Aorta (tissue), 5 donors: Measurements from ENCODE around the gene SLC6A12. TPM values are rescaled to one million over a fixed set of nuclear protein-coding genes. Genes with fewer than 3 reads are reported as not detected.

Source experiments
- ATAC-seq: fragments of 200-7000 bp; cut with Tn5 transposase; one replicate; pipeline ENCODE4 v1.9.1; 2022; ENCODE audit warnings: moderate library complexity; ENCODE audit not compliant: low FRiP score
- DNase-seq, 2 donors: peaks; one replicate each; pipeline ENCODE4 v3.0.0-alpha.2; 2020
- H3K27ac ChIP-seq, 2 donors: one replicate each; pipeline ENCODE4 v1.5.1; 2013; ENCODE audit warnings: low read length in 2 of 2, mild to moderate bottlenecking in 2 of 2, moderate library complexity in 2 of 2, control low read depth in 1 of 2, inconsistent platforms in 1 of 2, low read depth in 1 of 2
- H3K27me3 ChIP-seq, 2 donors: one replicate each; pipeline ENCODE4 v1.6.1; 2013; ENCODE audit warnings: control low read depth in 1 of 2, low read length in 1 of 2, mild to moderate bottlenecking in 1 of 2, moderate library complexity in 1 of 2; ENCODE audit not compliant: insufficient read depth in 2 of 2, control insufficient read depth in 1 of 2
- H3K36me3 ChIP-seq, 2 donors: one replicate each; pipeline ENCODE4 v1.6.1; 2013; ENCODE audit warnings: control low read depth in 1 of 2, low read length in 1 of 2, mild to moderate bottlenecking in 1 of 2; ENCODE audit not compliant: insufficient read depth in 2 of 2, control insufficient read depth in 1 of 2
- H3K4me1 ChIP-seq, 2 donors: one replicate each; pipeline ENCODE4 v1.6.1; 2013; ENCODE audit warnings: low read length in 2 of 2, control low read depth in 1 of 2, mild to moderate bottlenecking in 1 of 2, moderate library complexity in 1 of 2; ENCODE audit not compliant: insufficient read depth in 2 of 2, control insufficient read depth in 1 of 2
- H3K4me3 ChIP-seq, 2 donors: one replicate each; pipeline ENCODE4 v1.5.1; 2013; ENCODE audit warnings: low read length in 2 of 2, control low read depth in 1 of 2, mild to moderate bottlenecking in 1 of 2
- H3K9me3 ChIP-seq: one replicate; pipeline ENCODE4 v1.6.1; 2013; ENCODE audit warnings: mild to moderate bottlenecking, low read length; ENCODE audit not compliant: control insufficient read depth
- WGBS, 2 donors: extraction: QIAGEN DNeasy Blood & Tissue Kit; methylation state at CpG; one replicate each; pipeline ENCODE4 v1.1.7; 2013; 5-methylcytosine and 5-hydroxymethylcytosine counted together
- intact Hi-C, 2 donors: fragments of 100-400 bp; cut with DNase I; formaldehyde crosslinking; loops; one replicate each; pipeline versions ENCODE4 v1.14.2 to v1.15.0; 2022
- polyA plus RNA-seq, 2 donors: library from polyadenylated mRNA; stranded (reverse); fragments of 200-250 nt; gene quantifications; one replicate each; pipeline ENCODE4 v1.2.3, GENCODE V29; 2013
- total RNA-seq, 2 donors: library from RNA; stranded (reverse); fragmentation: NEBNext Ultra II Directional; extraction: Animal tissue kit (Norgen Biotek cat#: 25700); gene quantifications; one replicate each; pipeline ENCODE4 v1.2.1, GENCODE V29; 2021
- donor health status: healthy with polysubstance abuse.
- donor health status: Bipolar disorder and iron deficiency.
- donor health status: DM: no; HTN: no; CAD: no.
- donor health status: DM: no; HTN: no; CAD: no.
- donor health status: DM: yes; HTN: yes; CAD: no.

Gene SLC6A12
- total and polyA plus RNA-seq, 4 donors: 0.38 to 2.2 (median 1.3) TPM; not detected in 1

- intact Hi-C loops: no loop called here
Observed at GRCh38 chr12:209246-209645, 4.7 kb downstream of the SLC6A12 start.

GRCh38 chr12:208813-209212, 5.1 kb downstream of the SLC6A12 start:
- H3K27ac ChIP-seq: no peak overlapping the region
- no peak overlapping the region for H3K4me3 ChIP-seq
- intact Hi-C loops: no loop called here
- WGBS, 2 donors: 69 to 76% methylated on average over 4 of the region's 4 CpGs
- no peaks in the 10 kb centered on the region for H3K9me3 ChIP-seq
- no peaks in the 10 kb centered on the region for H3K4me1 ChIP-seq
- H3K36me3 ChIP-seq: no peaks in the 10 kb centered on the region
- no peak for DNase-seq
- H3K27me3 ChIP-seq: no peaks in the 10 kb centered on the region
- ATAC-seq: no peak

More at GRCh38 chr12:209246-209645, 4.7 kb downstream of the SLC6A12 start:
- ATAC-seq: no peak
- DNase-seq: no peak
- no peak overlapping the region for H3K4me3 ChIP-seq
- no peaks in the 10 kb centered on the region for H3K4me1 ChIP-seq
- no peaks in the 10 kb centered on the region for H3K36me3 ChIP-seq
- no peaks in the 10 kb centered on the region for H3K27me3 ChIP-seq
- H3K9me3 ChIP-seq: no peaks in the 10 kb centered on the region
- no peak overlapping the region for H3K27ac ChIP-seq
- WGBS, 2 donors: 77 to 90% methylated on average over 15 of the region's 15 CpGs

GRCh38 chr12:207804-208203, 6.2 kb downstream of the SLC6A12 start:
- H3K27me3 ChIP-seq: no peaks in the 10 kb centered on the region
- 81 to 88% methylated on average over 10 of the region's 10 CpGs for WGBS, 2 donors
- intact Hi-C loops: no loop called here

GRCh38 chr12:206746-207440, 7.1 kb downstream of the SLC6A12 start:
- DNase-seq (peak in 1 of 2 donors; percentile 56), ATAC-seq (no peak)
- no peaks in the 10 kb centered on the region for H3K36me3 ChIP-seq
- intact Hi-C loops: no loop called here
- H3K27me3 ChIP-seq: no peaks in the 10 kb centered on the region
- 90 to 92% methylated on average over 21 of the region's 21 CpGs for WGBS, 2 donors
- H3K4me1 ChIP-seq: no peaks in the 10 kb centered on the region
- H3K4me3 ChIP-seq: no peak overlapping the region
- no peaks in the 10 kb centered on the region for H3K9me3 ChIP-seq
- H3K27ac ChIP-seq: no peak overlapping the region

More at GRCh38 chr12:207804-208203, 6.2 kb downstream of the SLC6A12 start:
- DNase-seq (peak in 1 of 2 donors; percentile 43), ATAC-seq (no peak)
- Histone ChIP-seq H3K36me3 (no peaks in the 10 kb centered on the region), H3K4me3 (no peak overlapping the region), H3K4me1 (no peaks in the 10 kb centered on the region), H3K27ac (no peak overlapping the region), H3K9me3 (no peaks in the 10 kb centered on the region)

- no peaks in the 10 kb centered on the region for H3K27me3 ChIP-seq
- H3K4me3 ChIP-seq: no peak overlapping the region
- no peaks in the 10 kb centered on the region for H3K36me3 ChIP-seq
- H3K27ac ChIP-seq: no peak overlapping the region
- intact Hi-C loops: no loop called here
- ATAC-seq: no peak
- 87 to 88% methylated on average over 4 of the region's 4 CpGs for WGBS, 2 donors
- no peaks in the 10 kb centered on the region for H3K9me3 ChIP-seq
- DNase-seq: peak in 1 of 2 donors; percentile 10
- H3K4me1 ChIP-seq: no peaks in the 10 kb centered on the region
Observed at GRCh38 chr12:205026-205425, 8.9 kb downstream of the SLC6A12 start.

- no peak overlapping the region for H3K27ac ChIP-seq
- intact Hi-C loops: no loop called here
- no peaks in the 10 kb centered on the region for H3K9me3 ChIP-seq
- H3K4me3 ChIP-seq: no peak overlapping the region
- no peaks in the 10 kb centered on the region for H3K4me1 ChIP-seq
- no peak for ATAC-seq
- 86 to 89% methylated on average over 11 of the region's 11 CpGs for WGBS, 2 donors
- H3K27me3 ChIP-seq: no peaks in the 10 kb centered on the region
- H3K36me3 ChIP-seq: no peaks in the 10 kb centered on the region
- peak in 1 of 2 donors; percentile 59 for DNase-seq
Observed at GRCh38 chr12:204261-204678, 9.7 kb downstream of the SLC6A12 start.

GRCh38 chr12:203462-204260, 10.3 kb downstream of the SLC6A12 start:
- WGBS, 2 donors: 18 to 27% methylated on average over 58 to 84 of the region's 84 CpGs
- H3K27me3 ChIP-seq: no peaks in the 10 kb centered on the region
- intact Hi-C loops: no loop called here
- H3K4me3 ChIP-seq: peak overlapping the region; percentile 22 to 35
- H3K27ac ChIP-seq: no peak overlapping the region
- peak; percentile 57 for ATAC-seq
- no peaks in the 10 kb centered on the region for H3K4me1 ChIP-seq
- peak in 1 of 2 donors; percentile 76 for DNase-seq
- no peaks in the 10 kb centered on the region for H3K9me3 ChIP-seq
- no peaks in the 10 kb centered on the region for H3K36me3 ChIP-seq

- H3K4me1 ChIP-seq: no peaks in the 10 kb centered on the region
- DNase-seq (no peak), ATAC-seq (no peak)
- no peak overlapping the region for H3K27ac ChIP-seq
- H3K9me3 ChIP-seq: no peaks in the 10 kb centered on the region
- H3K4me3 ChIP-seq: peak overlapping the region; percentile 22 to 35
- 60% methylated on average over 16 of the region's 16 CpGs for WGBS, 2 donors
- no peaks in the 10 kb centered on the region for H3K27me3 ChIP-seq
- intact Hi-C loops: no loop called here
- no peaks in the 10 kb centered on the region for H3K36me3 ChIP-seq
Observed at GRCh38 chr12:203074-203461, 10.9 kb downstream of the SLC6A12 start.
